HG03066 (cell line): ENCODE results near the gene TMEM171.

ENCODE experiments used
- ATAC-seq: cut with Tn5 transposase; IDR thresholded peaks from one replicate; pipeline ENCODE4 v1.9.1; 2021; ENCODE audit warnings: low read depth; ENCODE audit not compliant: unreplicated experiment

The TMEM171 gene

GRCh38 chr5:73119451-73120157 is 771 bp upstream of the TMEM171 start:
- no peak for ATAC-seq

GRCh38 chr5:73121119-73121463 is 716 bp downstream of the TMEM171 start:
- ATAC-seq, result no peak

- ATAC-seq, result no peak
Measured at GRCh38 chr5:73122875-73123810, 2.8 kb downstream of the TMEM171 start.

GRCh38 chr5:73125289-73125688 is 4.9 kb downstream of the TMEM171 start:
- ATAC-seq, result no peak

- ATAC-seq, result no peak
Measured at GRCh38 chr5:73126381-73126780, 6.0 kb downstream of the TMEM171 start.

GRCh38 chr5:73126957-73127356 is 6.6 kb downstream of the TMEM171 start:
- no peak for ATAC-seq

GRCh38 chr5:73129143-73129542 is 8.8 kb downstream of the TMEM171 start:
- no peak for ATAC-seq

GRCh38 chr5:73130811-73131210 is 10.4 kb downstream of the TMEM171 start:
- ATAC-seq, result no peak

GRCh38 chr5:73131711-73132425 is 11.5 kb downstream of the TMEM171 start:
- ATAC-seq, result no peak

- no peak for ATAC-seq
Measured at GRCh38 chr5:73132759-73133158, 12.4 kb downstream of the TMEM171 start.

GRCh38 chr5:73135021-73135420 is 14.6 kb downstream of the TMEM171 start:
- ATAC-seq, result no peak

- no peak for ATAC-seq
Measured at GRCh38 chr5:73135429-73136054, 15.2 kb downstream of the TMEM171 start.

GRCh38 chr5:73136055-73136562 is 15.7 kb downstream of the TMEM171 start:
- ATAC-seq, result no peak

GRCh38 chr5:73137563-73138530 is 17.5 kb downstream of the TMEM171 start:
- ATAC-seq, result no peak

- no peak for ATAC-seq
Measured at GRCh38 chr5:73139485-73139884, 19.1 kb downstream of the TMEM171 start.

GRCh38 chr5:73140801-73141200 is 20.4 kb downstream of the TMEM171 start:
- no peak for ATAC-seq

GRCh38 chr5:73142035-73142434 is 21.7 kb downstream of the TMEM171 start:
- no peak for ATAC-seq

- ATAC-seq, result no peak
Measured at GRCh38 chr5:73143716-73144115, 23.3 kb downstream of the TMEM171 start.

GRCh38 chr5:73149540-73149939 is 29.2 kb downstream of the TMEM171 start:
- no peak for ATAC-seq
